Ovary (tissue), 3 donors: ENCODE data around the gene HOXB2.

Experiments
- EP300 ChIP-seq: sonication (generic); formaldehyde crosslinking; IDR thresholded peaks from one replicate; pipeline ENCODE4 v1.6.1; 2017; ENCODE audit warnings: antibody characterized with exemption
- TF ChIP-seq, protein P1 (sequence below), 3 donors: fragments of 450-650 bp in 2 of 3; fragments of 200-600 bp in 1 of 3; IDR thresholded peaks; one replicate each; pipeline versions ENCODE4 v1.5.1 to v1.8.0; 2016 to 2022; ENCODE audit warnings: antibody characterized with exemption in 3 of 3, mild to moderate bottlenecking in 1 of 3
- donor health status: DM: no; HTN: no; CAD: no.

DNA sequence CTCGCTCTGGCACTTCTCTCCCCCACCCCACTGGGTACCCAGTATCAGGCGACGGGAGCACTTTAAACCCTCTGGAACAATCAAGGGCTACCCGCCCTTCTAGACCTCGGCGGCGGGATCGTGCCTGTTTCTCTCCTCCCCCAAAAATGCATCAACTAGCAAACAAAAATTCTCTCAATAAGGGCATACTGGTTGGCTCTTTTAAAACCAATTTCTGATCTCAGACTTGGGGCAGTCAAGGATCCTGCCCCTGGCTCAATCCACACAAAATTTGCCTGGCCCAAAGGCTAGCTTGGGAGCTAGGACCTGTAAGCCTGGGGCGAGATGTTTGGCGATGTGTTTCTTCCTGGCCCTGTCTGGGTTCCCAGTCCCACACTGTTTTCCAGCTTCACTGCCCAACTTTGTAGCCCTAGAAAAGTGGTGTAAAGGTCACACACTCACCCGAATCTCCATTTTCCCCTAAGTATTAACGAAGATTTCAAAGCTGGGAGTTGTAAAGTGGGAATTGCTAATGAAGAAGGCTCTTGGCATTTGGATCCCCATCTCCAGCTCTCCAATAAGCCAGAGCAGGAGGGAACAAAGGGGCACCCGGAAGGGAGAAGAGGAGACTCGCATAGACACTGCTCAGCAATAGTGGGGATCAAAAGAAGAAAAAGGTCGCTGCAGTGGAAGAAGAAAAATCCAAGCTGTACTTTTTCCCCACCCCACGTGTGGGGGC is 14.4 kb upstream of the HOXB2 start:
- TF ChIP-seq, protein P1, sequence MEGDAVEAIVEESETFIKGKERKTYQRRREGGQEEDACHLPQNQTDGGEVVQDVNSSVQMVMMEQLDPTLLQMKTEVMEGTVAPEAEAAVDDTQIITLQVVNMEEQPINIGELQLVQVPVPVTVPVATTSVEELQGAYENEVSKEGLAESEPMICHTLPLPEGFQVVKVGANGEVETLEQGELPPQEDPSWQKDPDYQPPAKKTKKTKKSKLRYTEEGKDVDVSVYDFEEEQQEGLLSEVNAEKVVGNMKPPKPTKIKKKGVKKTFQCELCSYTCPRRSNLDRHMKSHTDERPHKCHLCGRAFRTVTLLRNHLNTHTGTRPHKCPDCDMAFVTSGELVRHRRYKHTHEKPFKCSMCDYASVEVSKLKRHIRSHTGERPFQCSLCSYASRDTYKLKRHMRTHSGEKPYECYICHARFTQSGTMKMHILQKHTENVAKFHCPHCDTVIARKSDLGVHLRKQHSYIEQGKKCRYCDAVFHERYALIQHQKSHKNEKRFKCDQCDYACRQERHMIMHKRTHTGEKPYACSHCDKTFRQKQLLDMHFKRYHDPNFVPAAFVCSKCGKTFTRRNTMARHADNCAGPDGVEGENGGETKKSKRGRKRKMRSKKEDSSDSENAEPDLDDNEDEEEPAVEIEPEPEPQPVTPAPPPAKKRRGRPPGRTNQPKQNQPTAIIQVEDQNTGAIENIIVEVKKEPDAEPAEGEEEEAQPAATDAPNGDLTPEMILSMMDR (IDR thresholded peaks at IDR 0.05), result no peak
- no peak for TF ChIP-seq EP300
